NCI-H1092 (cell line): ENCODE results near the gene PLOD3.
"Not testable (repeated sequence)": the region's sequence is repeated elsewhere in the genome, so short reads cannot be mapped to it uniquely, and the experiment has no call there.

ENCODE experiments used
- DNase-seq: peaks from one replicate; lab custom pipeline; 2025; lab: John Stamatoyannopoulos, UW

The PLOD3 gene

GRCh38 chr7:101212014-101212413, 5.4 kb downstream of the PLOD3 start:
- no peak for DNase-seq

- no peak for DNase-seq
These were observed 5.9 kb downstream of the PLOD3 start for GRCh38 chr7:101211501-101211900.

DNA sequence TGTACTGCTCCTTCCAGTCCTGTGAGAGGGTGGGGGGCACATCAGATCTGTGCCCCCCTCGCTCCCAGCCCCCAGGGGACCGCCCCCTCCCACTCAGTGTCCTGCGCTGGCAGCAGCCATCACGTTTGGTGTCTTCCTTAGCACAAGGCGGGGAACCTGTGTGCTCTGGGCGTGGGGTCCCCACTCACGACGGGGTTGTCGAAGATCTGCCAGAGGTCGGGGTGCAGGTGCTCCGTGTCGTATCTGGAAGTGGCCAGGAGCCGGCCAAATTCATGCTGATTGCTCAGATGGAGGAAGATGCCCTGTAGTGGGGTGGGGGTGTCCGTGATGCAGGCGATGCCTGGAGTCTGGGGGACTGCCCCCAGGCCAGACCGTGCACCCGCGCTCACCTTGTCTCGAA, 7.2 kb downstream of the PLOD3 start:
- no peak for DNase-seq

DNA sequence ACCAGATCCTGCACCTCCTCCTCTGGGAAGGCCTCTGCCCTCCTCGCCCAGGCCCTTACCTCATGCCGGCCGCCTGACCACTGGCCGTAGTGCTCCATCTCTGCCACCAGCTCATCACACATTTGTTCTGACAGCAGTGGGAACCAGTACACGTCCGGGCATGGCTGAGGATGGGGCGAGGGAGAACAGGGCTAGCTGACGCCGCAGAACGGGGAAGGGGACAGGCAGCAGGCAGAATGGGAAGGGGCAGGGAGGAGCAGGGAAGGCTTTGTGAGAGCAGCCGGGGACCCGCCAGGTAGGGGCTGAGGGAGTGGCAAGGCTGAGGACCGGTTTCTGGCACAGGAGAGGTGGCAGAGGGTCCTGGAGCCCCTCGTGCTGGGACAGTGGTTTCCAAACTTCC, 8.6 kb downstream of the PLOD3 start:
- DNase-seq: no peak

DNA sequence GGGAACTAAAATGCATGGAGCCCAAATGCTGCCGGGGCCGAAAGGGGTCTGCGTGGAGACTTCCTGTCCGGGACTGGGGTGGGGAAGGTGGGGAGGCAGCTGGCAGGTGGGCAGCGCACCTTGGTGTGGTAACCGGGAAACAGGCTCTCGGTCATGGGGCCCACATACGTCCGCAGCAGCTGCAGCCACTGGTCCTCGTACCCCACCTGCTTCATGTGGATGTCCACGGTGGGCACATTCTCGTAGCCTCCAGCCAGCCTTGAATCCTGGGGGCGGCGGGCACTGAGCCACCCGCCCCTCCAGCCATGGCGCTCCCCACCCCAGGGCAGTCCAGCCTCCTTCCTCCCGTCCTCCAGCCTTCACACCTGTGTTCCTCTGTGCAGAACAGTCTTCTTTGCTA, 9.9 kb downstream of the PLOD3 start:
- DNase-seq: no peak

DNA sequence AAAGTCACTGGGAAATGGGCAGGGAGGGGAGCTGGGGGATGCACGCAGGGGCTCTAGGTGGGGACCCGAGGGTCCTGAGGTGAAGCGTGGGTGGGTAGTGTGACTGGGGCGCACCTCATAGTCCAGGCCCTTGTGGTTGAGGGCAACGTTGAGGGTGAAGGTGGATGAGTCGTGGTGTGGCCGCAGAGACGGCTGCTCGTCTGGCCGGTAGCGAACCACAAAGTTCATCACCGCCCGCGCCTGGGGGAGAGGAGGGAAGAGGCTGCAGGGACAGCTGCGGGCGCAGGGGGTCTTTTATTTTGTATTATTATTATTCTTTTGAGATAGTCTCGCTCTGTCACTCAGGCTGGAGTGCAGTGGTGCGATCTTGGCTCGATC, 10.7 kb downstream of the PLOD3 start:
- DNase-seq: no peak

- DNase-seq: no peak
These were observed 11.3 kb downstream of the PLOD3 start for GRCh38 chr7:101205901-101206664.

GRCh38 chr7:101203740-101204738, 13.3 kb downstream of the PLOD3 start:
- not testable (repeated sequence) for DNase-seq

DNA sequence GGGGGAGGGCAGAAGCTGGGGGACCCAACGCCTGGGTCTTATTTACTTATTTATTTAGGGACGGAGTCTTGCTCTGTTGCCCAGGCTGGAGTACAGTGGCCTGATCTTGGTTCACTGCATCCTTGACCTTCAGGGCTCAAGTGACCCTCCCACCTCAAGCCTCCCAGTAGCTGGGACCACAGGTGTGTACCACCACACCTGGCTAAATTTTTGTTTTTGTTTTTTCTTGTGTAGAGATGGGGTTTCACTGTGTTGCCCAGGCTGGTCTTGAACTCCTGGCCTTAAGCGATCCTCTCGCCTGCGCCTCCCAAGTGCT, 14.8 kb downstream of the PLOD3 start:
- DNase-seq: no peak

- no peak for DNase-seq
These were observed 15.4 kb downstream of the PLOD3 start for GRCh38 chr7:101201695-101202602.

- DNase-seq: no peak
These were observed 16.4 kb downstream of the PLOD3 start, which contains the start of gene MOGAT3 for GRCh38 chr7:101200862-101201599. MOGAT3 (minus strand) TSS chr7:101201036; CDS start chr7:101200854, 182 bp downstream.

DNA sequence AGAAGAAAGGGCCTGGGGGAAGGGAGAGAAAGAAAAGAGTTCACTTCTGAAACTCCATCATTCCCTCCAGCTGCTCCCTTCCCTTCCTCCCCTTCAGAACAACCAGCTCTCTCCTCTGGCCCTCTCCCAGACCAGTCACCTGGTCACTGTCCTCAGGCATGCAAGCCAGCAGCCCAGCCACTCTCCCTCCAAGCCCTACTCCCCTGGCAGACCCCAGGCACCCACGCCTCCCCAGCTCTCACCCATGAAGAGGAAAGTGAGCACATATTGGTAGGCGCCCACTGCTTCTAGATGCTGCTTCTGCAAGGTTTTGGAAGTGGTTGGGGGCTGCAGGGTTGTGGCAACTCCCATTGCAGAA, 16.9 kb downstream of the PLOD3 start:
- no peak for DNase-seq

DNA sequence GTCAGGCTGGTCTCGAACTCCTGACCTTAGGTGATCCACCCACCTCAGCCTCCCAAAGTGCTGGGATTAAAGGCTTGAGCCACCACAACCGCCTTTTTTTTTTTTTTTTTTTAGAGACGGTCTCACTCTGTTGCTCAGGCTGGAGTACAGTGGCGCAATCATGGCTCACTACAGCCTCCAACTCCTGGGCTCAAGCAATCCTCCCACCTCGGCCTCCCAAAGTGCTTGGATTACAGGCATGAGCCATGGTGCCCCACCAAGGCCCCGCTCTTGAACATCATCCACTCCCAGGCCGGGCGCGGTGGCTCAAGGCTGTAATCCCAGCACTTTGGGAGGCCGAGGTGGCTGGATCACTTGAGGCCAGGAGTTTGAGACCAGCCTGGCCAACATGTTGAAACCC, 17.9 kb downstream of the PLOD3 start:
- not testable (repeated sequence) for DNase-seq

- DNase-seq: no peak
These were observed 18.9 kb downstream of the PLOD3 start for GRCh38 chr7:101198476-101198875.

- DNase-seq: no peak
These were observed 19.4 kb downstream of the PLOD3 start for GRCh38 chr7:101197991-101198390.

DNA sequence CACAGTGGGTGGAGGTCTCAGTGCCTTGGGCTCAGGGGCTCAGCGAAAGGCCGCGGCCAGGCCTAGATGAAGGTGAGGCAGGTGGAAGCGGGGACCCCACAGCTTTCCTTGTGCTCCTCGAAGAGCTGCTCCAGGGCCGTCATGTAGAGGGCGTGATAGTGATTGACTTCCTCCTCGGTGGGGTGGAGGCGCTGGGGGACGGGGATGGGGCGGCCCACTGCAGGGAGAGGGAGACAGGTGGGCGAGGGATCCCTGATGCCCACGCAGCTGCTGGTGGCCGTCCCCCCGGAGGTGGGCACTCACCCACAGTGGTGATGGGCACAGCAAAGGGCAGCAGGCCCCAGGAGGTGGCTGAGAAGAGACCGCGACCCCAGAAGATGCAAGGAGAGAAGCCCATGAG, 21.5 kb downstream of the PLOD3 start:
- no peak for DNase-seq

DNA sequence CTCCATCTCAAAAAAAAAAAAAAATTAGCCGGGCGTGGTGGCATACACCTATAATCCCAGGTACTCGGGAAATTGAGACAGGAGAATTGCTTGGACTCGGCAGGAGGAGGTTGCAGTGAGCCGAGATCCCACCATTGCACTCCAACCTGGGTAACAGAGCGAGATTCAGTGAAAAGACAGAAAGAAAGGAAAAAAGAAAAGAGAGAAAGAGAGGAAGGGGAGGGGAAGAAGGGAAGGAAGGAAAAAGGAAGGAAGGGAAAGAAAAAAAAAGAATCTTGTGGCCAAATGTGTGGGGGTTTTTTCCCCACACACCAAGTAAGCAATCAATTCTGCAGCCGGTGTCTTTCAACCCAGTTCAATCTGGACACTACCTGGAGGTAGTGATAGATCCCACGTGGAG, 28.3 kb downstream of the PLOD3 start:
- no peak for DNase-seq

DNA sequence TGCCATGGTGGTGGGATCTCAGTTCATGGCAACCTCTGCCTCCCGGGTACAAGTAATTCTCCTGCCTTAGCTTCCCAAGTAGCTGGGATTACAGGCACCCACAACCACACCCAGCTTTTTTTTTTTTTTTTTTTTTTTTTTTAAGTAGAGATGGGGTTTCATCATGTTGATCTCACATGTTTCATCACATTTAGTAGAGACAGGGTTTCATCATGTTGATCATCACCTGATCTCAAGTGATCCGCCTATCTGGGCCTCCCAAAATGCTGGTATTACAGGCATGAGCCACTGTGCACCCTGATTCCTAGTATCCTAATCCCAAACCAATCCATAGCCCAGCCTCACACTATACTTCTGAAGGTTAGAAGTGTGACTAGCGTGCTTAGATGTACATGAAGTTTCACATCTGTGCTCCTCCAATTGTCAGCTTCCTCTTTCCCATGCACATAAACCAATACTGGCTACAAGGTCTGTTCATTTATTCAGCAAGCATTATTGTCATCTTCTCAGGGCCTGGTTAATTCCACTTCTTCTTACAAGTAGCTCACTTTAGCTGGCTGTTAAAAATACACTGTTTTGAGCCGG, 30.4 kb downstream of the PLOD3 start:
- no peak for DNase-seq

GRCh38 chr7:101186194-101186593, 31.2 kb downstream of the PLOD3 start:
- no peak for DNase-seq

- no peak for DNase-seq
These were observed 32.0 kb downstream of the PLOD3 start for GRCh38 chr7:101185258-101185839.
